Peyer's patch (tissue), 4 donors: ENCODE results near the gene CCDC116.

Experiments used
- CTCF ChIP-seq, 6 experiments: fragments of 450-650 bp in 4 of 6; fragments of 200-600 bp in 2 of 6; sonication (generic) in 1 of 6; IDR thresholded peaks; one replicate each; pipeline ENCODE4 v1.5.1; 2017 to 2019; ENCODE audit warnings: antibody characterized with exemption in 6 of 6, mild to moderate bottlenecking in 3 of 6, moderate library complexity in 1 of 6
- POLR2A ChIP-seq, 2 donors: fragments of 450-650 bp; IDR thresholded peaks; one replicate each; pipeline ENCODE4 v1.5.1; 2017; ENCODE audit warnings: antibody characterized with exemption in 2 of 2, mild to moderate bottlenecking in 2 of 2, moderate library complexity in 2 of 2

- TF ChIP-seq POLR2A (IDR thresholded peaks at IDR 0.05) = no peak
- no peak for TF ChIP-seq CTCF (IDR thresholded peaks at IDR 0.05)
Measured at GRCh38 chr22:21621025-21621424, 11.5 kb upstream of the CCDC116 start.
